DMS 273 treated with DMSO at 0.1 percent for 48 hours (cell line): ENCODE data around the gene DTNB.
A peak's percentile ranks its signal among the peaks of the same experiment; 100 is the strongest.

Experiments used
- DNase-seq: peaks from one replicate; lab custom pipeline; 2025; lab: John Stamatoyannopoulos, UW

The DTNB gene

DNA sequence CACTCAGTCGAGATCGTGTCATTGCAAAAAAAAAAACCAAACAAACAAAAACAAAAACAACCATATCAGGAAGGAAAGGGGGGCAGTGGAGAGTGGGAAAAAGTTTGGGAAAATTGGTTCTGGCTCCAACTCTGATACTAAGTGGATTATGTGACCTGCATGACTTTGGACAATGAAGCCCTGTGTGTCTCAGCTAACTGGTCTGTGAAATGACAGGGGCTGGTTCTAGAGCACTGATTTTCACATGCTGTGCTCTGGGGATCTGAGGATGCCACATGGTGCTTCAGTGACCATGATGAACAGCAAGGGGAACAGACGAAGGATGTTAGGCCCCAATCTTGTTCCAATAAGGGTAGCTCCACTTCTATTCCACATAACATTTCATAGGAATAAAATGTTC is 174.2 kb downstream of the DTNB start:
- DNase-seq, result no peak

DNA sequence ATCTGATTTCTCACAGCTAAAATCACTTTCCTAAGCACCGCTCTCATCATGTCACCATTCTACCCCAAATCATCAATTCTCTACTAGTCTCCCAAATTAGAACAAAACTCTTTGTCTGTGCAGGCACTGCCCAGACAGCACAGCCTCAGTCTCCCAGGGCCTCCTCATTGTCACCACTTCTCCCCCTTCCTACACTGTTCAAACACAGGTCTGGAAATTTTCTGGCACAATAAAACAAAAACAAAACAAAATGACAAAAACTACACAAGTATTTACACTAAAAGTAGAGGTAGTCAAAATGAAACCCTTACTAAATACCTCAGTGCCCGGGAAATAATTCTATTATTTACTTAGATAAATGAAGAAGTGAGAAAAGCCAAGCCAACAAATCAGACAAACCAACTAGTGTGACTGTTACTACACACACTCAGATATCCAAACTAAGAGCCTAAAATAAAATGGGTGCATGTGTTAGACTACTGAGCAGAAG is 175.4 kb downstream of the DTNB start:
- DNase-seq, result no peak

DNA sequence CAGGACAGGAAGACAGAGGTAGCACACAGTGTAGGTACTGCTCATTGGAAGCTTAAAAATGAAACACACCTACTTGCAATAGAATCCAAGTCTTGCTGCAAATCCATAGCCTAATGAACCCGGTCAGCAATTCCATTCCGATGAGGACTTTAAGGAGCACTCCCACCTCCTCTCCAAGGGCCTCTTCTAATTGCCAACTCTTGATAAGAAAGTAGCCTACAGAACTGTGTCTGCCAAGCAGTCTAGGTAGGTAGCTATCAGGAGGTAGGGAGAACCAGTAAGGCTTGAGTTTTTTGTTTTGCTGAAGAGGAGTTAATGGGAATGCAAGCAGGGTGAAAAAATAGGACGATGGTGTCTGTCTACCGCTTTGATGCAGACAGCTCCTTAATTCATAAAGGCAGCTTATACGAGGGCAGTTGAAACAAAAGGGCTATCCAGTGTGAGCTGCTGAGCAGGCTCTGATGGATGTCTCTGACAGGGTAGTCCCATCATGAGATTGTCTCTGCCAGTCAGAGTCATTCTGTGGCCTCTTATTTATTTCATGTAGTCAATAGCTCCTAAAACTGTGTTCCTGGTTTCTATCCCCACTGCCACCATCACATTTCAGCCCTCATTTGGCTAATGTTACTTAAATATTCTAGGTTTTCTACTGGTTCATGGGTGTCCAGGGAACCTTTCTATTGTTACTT is 176.0 kb downstream of the DTNB start:
- DNase-seq, result no peak

DNA sequence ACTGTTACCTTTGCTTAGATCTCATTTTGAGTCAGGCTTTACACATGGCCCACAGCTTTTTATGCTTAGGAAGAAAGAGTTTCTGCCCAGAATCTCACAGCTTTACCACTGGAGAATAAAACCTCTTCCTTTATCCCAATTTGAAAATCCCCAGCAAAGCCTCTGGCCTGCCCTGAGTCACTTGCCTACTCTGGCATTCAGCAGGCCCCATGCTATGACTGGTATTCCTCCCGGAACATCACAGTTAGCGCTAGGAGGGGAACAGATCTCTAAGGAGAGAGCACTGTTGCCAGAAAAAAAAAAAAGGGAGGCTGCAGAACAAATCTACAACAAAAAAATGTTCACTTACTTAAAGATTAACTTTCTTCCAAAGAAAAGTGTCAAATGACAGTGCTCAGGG is 178.8 kb downstream of the DTNB start:
- no peak for DNase-seq

DNA sequence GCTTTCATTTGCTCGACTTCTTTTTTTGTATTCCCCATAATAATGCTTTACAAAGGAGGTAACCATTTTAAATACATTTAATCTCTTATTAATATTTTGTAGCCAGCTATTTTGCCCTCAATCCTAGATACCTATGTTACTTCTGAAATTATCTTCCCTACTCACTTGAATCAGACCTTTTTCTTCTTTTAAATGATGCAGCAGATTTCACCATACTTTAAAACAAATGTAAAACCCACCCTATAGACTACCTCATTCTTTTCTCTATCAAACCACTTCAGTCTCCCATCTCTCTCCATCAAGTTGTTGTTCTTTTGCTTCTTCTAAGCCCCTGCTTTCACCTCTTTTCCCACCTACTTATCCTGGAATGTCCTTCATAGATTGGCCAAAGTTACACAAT is 180.2 kb downstream of the DTNB start:
- no peak for DNase-seq

DNA sequence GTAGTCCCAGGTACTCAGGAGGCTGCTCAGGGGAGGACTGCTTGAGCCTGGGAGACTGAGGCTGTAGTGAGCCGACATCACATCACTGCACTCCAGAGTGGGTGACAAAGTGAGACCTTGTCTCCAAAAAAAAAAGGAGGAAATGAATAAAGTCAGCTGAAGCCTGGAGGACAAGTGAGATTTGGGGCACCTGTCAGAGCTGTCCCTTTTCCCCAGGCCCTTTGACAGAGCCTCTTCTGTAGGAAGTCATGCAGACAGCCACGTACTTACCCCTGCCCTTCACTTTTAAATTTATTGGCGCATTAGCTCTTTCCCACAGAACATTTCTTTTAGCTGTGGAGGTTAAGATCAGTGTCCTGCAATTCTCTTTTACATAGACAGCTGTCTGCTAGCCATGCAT is 180.7 kb downstream of the DTNB start:
- no peak for DNase-seq

DNA sequence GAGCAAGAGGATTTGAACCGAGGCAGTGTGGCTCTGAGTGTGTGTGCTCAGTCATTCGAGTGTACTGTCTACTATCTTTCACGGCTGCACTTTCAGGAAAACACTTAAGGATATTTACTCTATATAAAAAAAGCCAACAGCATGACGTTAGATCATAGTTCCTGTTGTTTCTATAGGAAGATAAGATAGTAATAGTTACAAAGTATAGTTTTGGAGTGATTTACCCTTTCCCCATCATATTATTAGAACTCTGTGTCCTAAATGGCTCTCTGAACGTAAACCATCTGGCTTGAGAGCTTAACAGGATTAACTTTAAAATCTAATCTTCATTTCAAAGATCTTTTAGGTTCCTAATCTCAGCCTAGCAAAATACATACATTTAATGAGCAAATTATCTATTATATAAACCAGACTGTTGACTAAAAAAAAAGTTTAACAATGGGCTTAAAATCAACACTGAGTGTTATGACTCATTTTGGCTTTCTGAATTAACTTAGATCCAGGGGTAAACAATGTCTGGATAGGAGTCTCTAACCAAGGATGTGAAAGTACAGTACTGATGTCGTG is 181.3 kb downstream of the DTNB start:
- no peak for DNase-seq

DNA sequence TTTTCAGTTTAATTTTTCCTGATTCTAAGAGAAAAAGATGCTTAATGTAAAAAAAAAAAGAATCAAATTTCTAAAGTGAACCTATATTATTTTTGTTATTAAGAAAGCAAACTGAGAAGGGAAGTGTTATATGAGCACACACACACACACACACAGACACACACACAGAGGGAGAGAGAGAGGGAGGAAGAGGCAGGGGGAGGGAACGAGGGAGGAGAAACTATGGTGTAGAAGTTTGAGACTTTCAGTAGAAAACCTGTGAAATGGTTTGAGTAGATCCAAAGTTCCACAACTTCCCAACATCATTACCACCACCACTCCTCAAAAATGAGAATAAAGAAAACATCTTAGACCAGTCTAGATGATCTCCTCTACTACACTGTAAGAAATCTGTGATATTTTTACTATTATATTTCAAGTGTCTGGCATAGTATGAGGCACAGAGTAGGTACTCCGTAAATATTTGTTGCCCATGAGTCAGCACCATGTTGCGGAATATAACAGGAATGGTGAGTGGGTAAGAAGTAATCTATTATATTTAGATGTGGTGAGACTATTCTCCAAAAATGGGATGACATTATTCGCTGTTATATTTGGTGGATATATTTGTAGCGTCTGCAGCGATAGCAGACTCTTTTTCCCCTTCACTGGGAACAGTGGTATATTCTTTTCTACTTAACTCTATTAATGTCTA is 182.2 kb downstream of the DTNB start:
- no peak for DNase-seq

DNA sequence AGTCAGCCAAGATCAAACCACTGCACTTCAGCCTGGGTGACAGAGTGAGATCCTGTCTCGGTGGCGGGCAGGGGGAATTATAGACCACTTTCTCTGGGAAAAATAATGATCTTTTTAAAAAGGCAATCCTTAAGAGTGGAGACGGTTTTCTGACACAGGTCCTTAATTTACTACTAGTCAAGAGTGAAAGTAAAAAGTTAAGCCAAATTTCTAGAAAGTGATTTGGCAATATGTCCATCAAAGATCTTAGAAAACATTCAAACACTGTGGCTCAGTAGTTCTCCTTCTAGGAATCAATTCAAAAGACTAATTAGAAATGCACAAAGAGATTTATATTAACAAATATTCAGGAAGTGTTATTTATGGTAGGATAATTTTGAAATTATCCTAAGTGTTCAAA is 183.2 kb downstream of the DTNB start:
- no peak for DNase-seq

DNA sequence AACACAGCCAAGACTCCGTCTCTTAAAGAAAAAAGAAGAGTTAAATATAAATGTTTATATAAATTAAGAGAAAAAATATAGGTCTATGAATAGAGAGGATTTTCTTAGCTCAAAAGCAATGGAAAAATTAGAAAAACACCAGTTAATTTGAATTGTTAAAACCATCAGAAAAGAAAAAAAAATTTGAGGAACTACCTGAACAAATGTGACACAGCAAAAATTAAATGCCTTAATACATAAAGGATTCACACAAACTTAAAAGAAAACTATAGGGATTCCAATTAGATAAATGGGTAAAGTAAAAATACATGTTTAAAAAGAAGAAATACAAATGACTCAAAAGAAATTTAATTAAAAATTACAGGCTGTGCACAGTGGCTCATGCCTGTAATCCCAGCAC is 183.7 kb downstream of the DTNB start:
- DNase-seq, result no peak

DNA sequence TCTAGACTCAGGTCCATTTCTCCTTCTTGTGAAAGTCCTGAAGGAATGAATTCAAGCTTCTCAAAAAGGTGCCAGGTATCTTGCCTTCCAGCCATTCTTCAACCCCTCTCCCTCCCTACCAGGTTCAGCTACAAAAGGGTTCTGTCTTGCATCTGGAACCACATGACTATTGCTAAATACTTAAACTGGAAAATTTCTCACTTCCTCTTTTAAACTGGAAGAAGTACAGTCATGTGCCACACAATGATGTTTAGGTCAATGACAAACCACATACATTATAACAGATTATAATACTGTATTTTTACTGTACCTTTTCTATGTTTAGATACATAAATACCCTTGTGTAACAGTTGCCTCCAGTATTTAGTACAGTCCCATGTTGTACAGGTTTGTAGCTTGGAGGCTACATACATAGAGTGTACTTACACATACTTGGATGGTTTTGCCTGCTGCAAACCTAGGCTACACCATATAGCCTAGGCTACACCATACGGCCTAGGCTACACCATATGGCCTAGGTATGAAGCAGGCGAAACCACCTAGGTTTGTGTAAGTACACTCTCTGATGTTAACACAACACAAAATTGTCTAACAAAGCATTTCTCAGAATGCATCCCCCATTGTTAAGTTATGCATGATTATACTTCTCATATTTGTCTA is 189.6 kb downstream of the DTNB start:
- DNase-seq, result no peak

DNA sequence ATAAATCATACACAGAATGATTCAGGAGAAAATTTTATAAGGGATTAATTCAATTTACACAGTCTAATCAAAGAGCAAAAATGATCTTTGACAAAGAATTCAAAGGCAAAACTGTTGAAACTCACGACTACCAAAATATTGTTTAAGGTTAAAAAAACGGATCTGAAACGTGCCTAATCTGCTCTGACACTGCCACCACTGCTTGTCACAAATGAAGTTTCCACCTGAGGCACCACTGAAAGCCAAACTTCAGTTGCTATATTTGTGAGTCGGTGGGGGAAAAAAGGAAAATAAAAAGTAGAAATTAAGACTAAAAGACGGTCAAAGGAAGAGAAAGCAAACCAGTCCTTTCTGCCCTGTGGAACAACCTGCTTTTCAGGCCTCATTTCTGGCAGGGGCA is 191.0 kb downstream of the DTNB start:
- no peak for DNase-seq

DNA sequence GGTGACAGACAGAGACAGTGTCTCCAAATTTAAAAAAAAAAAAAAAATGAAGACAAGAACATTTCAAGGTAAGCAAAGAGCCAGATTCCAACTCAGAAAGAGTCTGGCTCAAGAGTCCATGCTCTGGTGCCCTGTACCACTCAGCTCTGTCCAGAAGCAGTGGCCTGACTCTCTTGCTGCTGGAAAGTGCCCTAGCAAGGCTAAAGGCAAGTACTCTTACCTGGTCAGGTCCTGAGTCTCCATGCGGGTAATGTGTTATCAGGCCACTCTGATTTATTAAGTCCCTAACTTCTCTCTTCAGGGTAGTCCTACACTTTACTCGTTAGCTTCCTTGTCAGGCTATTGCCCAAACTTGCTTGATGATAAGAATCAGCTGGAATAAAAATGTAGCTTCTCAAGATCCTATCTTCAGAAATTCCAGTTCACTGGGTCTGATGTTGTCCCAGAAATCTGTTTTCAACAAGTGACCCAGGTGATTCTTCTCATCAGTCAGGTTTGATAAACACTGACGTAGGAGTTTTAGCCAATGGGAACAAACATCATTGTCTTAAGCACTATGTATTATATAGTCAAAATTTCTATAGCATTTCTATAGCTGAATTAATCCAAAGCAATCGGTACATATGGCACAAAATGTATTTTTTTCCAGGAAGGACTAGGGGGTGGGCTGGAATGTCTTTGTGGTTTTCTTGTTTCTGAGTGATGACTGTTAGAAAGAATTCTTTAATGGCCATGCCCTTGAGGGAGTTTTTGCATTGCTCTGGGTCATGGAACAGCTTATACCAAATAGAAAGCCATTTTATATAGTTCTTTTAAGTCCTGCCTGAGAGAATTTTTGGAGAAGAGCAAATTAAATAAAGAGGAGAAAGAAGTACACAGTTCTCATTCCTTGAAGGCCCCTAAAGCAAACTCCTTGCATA is 191.7 kb downstream of the DTNB start:
- no peak for DNase-seq

DNA sequence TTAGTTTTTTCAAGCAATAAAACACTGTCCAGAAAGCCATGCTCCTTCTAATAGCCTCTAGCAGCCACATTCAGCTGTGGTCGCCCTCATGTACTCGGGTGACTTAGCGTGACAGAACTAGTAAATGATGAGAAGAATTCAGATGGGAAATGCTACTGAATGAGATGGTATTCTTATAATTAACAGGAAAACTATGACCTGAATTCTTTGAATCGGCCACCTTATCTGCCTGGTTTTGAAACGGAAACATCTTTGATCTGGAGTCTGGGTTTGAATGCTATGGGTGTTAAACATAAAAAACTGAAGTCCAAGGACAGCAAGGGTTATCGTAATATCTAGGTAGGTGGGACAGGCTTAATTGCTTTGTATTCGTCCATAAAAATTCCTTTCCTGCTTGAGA is 192.8 kb downstream of the DTNB start:
- no peak for DNase-seq

DNA sequence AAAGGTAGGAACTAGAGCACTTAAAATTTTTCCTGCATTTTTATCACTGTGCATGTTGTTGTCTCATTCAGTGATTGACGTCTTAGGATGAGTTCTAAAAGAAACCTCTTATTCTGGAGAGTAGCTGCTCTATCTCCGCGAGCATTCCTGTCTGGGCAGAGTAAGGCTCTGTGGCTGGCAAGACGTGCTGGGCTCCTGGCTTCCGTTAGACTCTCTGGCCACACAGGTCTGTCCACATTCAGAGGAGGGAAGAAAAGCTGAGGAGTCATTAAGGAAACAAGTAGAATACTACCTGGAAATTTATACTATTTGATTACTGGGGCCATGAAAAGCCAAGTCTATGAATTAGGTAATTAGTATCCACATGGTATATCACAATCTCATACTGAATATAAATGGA is 193.6 kb downstream of the DTNB start:
- DNase-seq, result no peak

DNA sequence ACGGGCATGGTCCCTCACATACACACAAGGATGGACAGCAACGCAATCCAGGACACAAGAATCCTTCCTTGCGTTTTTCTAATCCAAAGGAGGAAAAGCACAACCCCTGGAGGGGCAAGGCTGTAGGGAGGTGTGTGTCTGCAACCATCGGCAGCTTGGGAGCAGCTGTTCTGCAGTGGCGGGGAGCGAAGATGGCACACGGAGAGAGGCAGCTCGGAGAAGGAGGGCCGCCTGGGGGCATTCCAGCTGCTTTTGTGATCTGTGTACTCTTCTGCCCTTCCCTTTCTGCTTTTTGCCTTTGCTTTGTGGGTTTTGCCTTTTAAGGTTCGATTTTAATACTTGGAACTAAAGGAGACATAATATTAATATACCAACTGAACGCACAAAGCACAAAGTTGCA is 194.6 kb downstream of the DTNB start:
- no peak for DNase-seq

DNA sequence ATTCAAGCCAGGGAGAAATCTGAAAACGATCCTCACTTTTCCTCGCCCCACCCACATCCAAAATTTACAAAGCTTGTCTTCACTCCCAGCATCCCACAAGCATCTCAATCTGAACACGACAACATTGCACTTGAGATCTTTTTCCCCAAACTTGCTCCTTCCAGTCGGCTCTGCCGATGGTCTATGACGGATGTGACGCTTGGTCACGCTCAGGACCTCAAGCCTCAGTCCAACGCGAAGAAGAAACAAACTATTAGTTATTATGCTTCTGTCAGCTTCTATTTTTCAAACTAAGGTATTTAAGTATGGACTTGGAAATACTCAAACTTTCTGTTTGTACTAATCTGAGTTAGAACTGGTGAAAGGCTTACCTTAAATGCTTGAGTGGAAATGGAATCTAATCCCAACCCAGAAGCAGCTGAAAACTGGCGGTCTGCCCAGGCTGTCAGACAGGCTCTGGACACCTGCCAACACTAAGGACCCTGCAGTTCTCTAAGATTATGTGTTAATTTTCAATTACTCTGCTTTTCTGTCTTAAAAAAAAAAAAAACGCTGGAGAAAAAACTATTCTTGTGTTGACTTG is 199.5 kb downstream of the DTNB start:
- DNase-seq, result peak; percentile 41

DNA sequence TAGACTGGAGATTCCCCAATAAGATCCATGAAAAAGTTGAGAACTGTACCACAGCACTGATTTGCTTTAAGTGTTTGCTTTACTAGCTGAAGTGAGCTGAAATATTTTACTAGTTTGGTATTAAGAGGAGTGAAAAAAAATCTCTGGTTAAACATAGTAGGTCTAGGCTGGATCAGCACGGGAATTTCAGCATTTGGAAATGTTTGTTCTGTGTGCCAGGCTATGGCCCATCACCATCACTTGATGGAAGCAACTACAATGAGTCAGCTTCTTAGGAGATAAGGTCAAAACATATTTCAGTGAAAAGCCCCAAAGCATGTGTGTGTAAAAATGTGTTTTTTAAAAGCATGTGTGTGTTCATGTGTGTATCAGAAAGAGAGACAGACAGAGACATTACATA is 200.2 kb downstream of the DTNB start:
- no peak for DNase-seq

DNA sequence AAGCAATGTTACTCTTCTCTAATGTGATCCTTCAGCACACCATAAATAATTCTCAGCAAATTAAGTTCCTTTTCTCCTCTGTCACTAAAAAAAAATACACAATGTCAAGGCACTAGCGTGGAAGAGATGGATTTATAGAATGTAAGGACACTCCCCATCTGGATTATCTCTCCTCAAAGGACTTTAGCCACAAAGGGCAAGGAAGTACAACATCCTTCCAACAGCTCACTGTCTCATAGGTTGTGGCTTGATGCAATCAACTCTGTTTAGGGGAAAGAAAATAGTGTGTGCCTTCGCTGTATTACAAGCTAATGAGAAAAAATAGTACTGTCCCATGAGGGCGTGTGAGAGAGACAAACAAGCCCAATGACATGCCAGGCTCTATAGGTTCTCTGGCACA is 202.6 kb downstream of the DTNB start:
- no peak for DNase-seq

DNA sequence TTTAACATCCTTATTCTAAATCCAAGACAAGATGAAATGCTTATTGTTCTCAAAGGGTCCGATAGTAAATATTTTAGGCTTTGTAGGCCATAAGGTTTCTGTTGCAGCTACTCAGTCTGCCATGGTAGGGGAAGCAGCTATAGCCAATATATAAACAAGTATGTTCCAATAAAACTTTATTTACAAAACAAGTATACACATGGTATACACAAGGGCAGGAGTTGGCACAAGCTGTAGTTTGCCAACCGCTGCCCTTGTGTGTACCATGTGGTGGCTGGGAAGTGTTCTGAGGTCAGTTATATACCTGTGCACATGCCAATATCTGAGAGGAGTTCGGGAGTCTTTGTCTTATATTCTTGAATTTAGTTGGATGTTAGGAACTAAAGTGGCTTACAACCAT is 205.6 kb downstream of the DTNB start:
- DNase-seq, result no peak

DNA sequence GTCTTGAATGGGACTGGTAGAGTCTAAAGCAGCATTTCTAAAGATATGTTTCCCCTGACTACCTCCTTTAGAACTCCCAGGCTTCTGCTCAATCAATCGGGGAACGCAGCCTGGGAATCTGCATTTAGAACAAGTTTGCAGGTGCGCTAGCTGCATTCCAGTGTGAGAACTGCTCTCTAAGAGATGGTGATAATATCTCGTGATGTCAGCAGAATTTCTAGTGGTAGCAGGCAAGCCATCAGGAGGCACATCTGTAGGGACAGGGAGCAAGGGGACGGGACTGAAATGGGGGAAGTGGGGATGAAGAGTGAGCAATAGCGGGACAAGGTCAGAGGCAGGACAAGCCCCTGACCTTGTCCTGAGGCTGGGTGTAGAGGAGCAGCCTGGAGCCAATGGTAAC is 211.4 kb downstream of the DTNB start:
- DNase-seq, result no peak
